Liver (tissue), 9 donors: ENCODE data around the gene PINK1. TPM values are rescaled to one million over a fixed set of nuclear protein-coding genes. Genes with fewer than 3 reads are reported as not detected.

ENCODE experiments used
- DNase-seq: peaks from one replicate; pipeline ENCODE4 v3.0.0-alpha.2; 2017; ENCODE audit warnings: low spot score
- H3K27ac ChIP-seq, 2 donors: one replicate each; pipeline ENCODE4 v1.7.0; 2013; ENCODE audit warnings: inconsistent platforms in 2 of 2, low read length in 2 of 2, control low read depth in 1 of 2, low read depth in 1 of 2, mild to moderate bottlenecking in 1 of 2
- H3K27me3 ChIP-seq, 4 donors: one replicate each; pipeline versions ENCODE4 v1.6.1 to v1.7.0; 2013; ENCODE audit warnings: low read length in 3 of 4, inconsistent platforms in 1 of 4, mild to moderate bottlenecking in 1 of 4, moderate library complexity in 1 of 4; ENCODE audit not compliant: control insufficient read depth in 4 of 4, insufficient read depth in 4 of 4
- H3K36me3 ChIP-seq, 4 donors: one replicate each; pipeline versions ENCODE4 v1.6.1 to v1.7.0; 2013; ENCODE audit warnings: low read length in 3 of 4, mild to moderate bottlenecking in 3 of 4, low read depth in 1 of 4, moderate library complexity in 1 of 4; ENCODE audit not compliant: control insufficient read depth in 4 of 4, insufficient read depth in 3 of 4
- H3K4me1 ChIP-seq, 4 donors: one replicate each; pipeline versions ENCODE4 v1.6.1 to v1.7.0; 2013; ENCODE audit warnings: low read length in 3 of 4, mild to moderate bottlenecking in 3 of 4, moderate library complexity in 1 of 4; ENCODE audit not compliant: control insufficient read depth in 4 of 4, insufficient read depth in 4 of 4
- H3K4me3 ChIP-seq, 3 donors: one replicate each; pipeline versions ENCODE4 v1.6.1 to v1.7.0; 2013; ENCODE audit warnings: low read length in 3 of 3, control low read depth in 1 of 3, low read depth in 1 of 3, mild to moderate bottlenecking in 1 of 3
- H3K9ac ChIP-seq, 2 donors: one replicate each; pipeline ENCODE4 v1.7.0; 2013; ENCODE audit warnings: low read length in 2 of 2, mild to moderate bottlenecking in 2 of 2, moderate library complexity in 2 of 2, control low read depth in 1 of 2, low read depth in 1 of 2
- H3K9me3 ChIP-seq, 4 donors: one replicate each; pipeline versions ENCODE4 v1.6.1 to v1.7.0; 2013; ENCODE audit warnings: low read length in 3 of 4; ENCODE audit not compliant: control insufficient read depth in 4 of 4
- EGR1 ChIP-seq, 2 donors: IDR thresholded peaks; 2 replicates each; pipeline ENCODE4 v1.6.1; 2016 to 2018; ENCODE audit warnings: antibody characterized with exemption in 2 of 2, low read depth in 2 of 2
- FOXA1 ChIP-seq: IDR thresholded peaks from 2 replicates; pipeline ENCODE4 v1.6.1; 2016; ENCODE audit warnings: antibody characterized with exemption
- HNF4A ChIP-seq, 2 donors: conservative IDR thresholded peaks; 2 replicates each; pipeline ENCODE4 v1.6.1; 2016; ENCODE audit warnings: antibody characterized with exemption in 2 of 2, mild to moderate bottlenecking in 2 of 2
- JUND ChIP-seq, 2 donors: IDR thresholded peaks; 2 replicates each; pipeline ENCODE4 v1.6.1; 2016; ENCODE audit warnings: antibody characterized with exemption in 2 of 2
- NR2F2 ChIP-seq: IDR thresholded peaks from 2 replicates; pipeline ENCODE4 v1.6.1; 2016; ENCODE audit warnings: antibody characterized with exemption
- RAD21 ChIP-seq, 2 donors: IDR thresholded peaks; 2 replicates each; pipeline ENCODE4 v1.6.1; 2016; ENCODE audit warnings: antibody characterized with exemption in 2 of 2, mild to moderate bottlenecking in 2 of 2
- RXRA ChIP-seq, 2 donors: IDR thresholded peaks; 2 replicates each; pipeline ENCODE4 v1.6.1; 2017 to 2018; ENCODE audit warnings: antibody characterized with exemption in 2 of 2, mild to moderate bottlenecking in 1 of 2
- SP1 ChIP-seq: IDR thresholded peaks from 2 replicates; pipeline ENCODE4 v1.6.1; 2018; ENCODE audit warnings: antibody characterized with exemption, mild to moderate bottlenecking
- TAF1 ChIP-seq: conservative IDR thresholded peaks from 2 replicates; pipeline ENCODE4 v1.6.1; 2016; ENCODE audit warnings: antibody characterized with exemption, mild to moderate bottlenecking
- YY1 ChIP-seq: IDR thresholded peaks from 2 replicates; pipeline ENCODE4 v1.6.1; 2016; ENCODE audit warnings: antibody characterized with exemption, mild to moderate bottlenecking
- WGBS: extraction: QIAGEN DNeasy Blood & Tissue Kit; methylation state at CpG from one replicate; pipeline ENCODE4 v1.1.7; 2013; 5-methylcytosine and 5-hydroxymethylcytosine counted together
- polyA plus RNA-seq, 2 donors: library from polyadenylated mRNA; stranded (reverse) in 1 of 2; unstranded in 1 of 2; fragments of 200-250 nt in 1 of 2; fragments of >200 nt in 1 of 2; fragmentation: Nextera tagmentation in 1 of 2; extraction: Ambion mirVana in 1 of 2; gene quantifications; one replicate each; pipeline versions ENCODE4 v1.2.1 to v1.2.3, GENCODE V29; 2013 to 2015
- total RNA-seq, 2 donors: library from RNA; depleted of rRNA; stranded (reverse); fragments of >200 nt; gene quantifications; one replicate each; pipeline ENCODE4 v1.2.3, GENCODE V29; 2014
- TF ChIP-seq, protein P1 (sequence below): IDR thresholded peaks from 2 replicates; pipeline ENCODE4 v1.6.1; 2016; ENCODE audit warnings: antibody characterized with exemption
- TF ChIP-seq, protein P2 (sequence below): IDR thresholded peaks from 2 replicates; pipeline ENCODE4 v1.6.1; 2016; ENCODE audit warnings: antibody characterized with exemption, mild to moderate bottlenecking
- TF ChIP-seq, protein P3 (sequence below): fragments of 150-350 bp; IDR thresholded peaks from 2 replicates; pipeline ENCODE4 v1.5.1; 2017; ENCODE audit warnings: improper control_type of control experiment, low read depth, low read length; ENCODE audit not compliant: missing input control
- TF ChIP-seq, protein P4 (sequence below): IDR thresholded peaks from 2 replicates; pipeline ENCODE4 v1.6.1; 2016; ENCODE audit warnings: antibody characterized with exemption
- donor health status: healthy.
- donor health status: healthy.
- donor health status: healthy.
- donor health status: healthy.
- donor health status: healthy.

PINK1 gene
- total and polyA plus RNA-seq, 4 donors = 52.7 to 118 (median 62.2) TPM

DNA sequence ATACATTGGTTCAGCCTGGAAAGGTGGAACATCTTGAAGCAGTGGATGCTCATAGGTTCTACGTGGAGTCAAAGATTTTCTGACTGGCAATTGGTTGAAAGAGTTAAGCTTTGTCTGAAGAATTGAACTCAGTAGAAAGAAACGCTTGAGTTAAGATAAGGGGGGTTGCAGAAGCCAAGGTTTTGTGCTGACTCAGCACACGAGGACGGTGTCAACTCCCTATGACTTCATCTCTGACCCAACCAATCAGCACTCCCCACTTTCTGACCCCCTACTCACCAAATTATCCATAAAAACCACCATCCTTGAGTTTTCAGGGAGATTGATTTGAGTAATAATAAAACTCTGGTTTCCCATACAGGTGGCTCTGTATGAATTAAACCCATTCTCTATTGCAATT is 2.5 kb upstream of the PINK1 start:
- Histone ChIP-seq H3K4me1 (peaks cover 9 to 18% (median 15%) of the 10 kb centered on the region in 4 donors), H3K27me3 (no peaks in the 10 kb centered on the region), H3K9ac (no peak overlapping the region), H3K4me3 (no peak overlapping the region), H3K9me3 (no peaks in the 10 kb centered on the region), H3K27ac (no peak overlapping the region), H3K36me3 (no peaks in the 10 kb centered on the region)
- TF ChIP-seq RXRA (IDR thresholded peaks at IDR 0.05) = no peak
- TF ChIP-seq RAD21 (IDR thresholded peaks at IDR 0.05) = no peak
- no peak for TF ChIP-seq SP1
- no peak for TF ChIP-seq EGR1 (IDR thresholded peaks at IDR 0.05; ENCODE audit: low read depth in 2 of 2)
- TF ChIP-seq HNF4A (conservative IDR thresholded peaks at IDR 0.05) = no peak
- no peak for TF ChIP-seq TAF1
- TF ChIP-seq, protein P1, sequence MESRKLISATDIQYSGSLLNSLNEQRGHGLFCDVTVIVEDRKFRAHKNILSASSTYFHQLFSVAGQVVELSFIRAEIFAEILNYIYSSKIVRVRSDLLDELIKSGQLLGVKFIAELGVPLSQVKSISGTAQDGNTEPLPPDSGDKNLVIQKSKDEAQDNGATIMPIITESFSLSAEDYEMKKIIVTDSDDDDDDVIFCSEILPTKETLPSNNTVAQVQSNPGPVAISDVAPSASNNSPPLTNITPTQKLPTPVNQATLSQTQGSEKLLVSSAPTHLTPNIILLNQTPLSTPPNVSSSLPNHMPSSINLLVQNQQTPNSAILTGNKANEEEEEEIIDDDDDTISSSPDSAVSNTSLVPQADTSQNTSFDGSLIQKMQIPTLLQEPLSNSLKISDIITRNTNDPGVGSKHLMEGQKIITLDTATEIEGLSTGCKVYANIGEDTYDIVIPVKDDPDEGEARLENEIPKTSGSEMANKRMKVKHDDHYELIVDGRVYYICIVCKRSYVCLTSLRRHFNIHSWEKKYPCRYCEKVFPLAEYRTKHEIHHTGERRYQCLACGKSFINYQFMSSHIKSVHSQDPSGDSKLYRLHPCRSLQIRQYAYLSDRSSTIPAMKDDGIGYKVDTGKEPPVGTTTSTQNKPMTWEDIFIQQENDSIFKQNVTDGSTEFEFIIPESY = no peak
- no peak for TF ChIP-seq NR2F2
- TF ChIP-seq YY1 = no peak
- no peak for TF ChIP-seq JUND (IDR thresholded peaks at IDR 0.05)
- TF ChIP-seq, protein P2, sequence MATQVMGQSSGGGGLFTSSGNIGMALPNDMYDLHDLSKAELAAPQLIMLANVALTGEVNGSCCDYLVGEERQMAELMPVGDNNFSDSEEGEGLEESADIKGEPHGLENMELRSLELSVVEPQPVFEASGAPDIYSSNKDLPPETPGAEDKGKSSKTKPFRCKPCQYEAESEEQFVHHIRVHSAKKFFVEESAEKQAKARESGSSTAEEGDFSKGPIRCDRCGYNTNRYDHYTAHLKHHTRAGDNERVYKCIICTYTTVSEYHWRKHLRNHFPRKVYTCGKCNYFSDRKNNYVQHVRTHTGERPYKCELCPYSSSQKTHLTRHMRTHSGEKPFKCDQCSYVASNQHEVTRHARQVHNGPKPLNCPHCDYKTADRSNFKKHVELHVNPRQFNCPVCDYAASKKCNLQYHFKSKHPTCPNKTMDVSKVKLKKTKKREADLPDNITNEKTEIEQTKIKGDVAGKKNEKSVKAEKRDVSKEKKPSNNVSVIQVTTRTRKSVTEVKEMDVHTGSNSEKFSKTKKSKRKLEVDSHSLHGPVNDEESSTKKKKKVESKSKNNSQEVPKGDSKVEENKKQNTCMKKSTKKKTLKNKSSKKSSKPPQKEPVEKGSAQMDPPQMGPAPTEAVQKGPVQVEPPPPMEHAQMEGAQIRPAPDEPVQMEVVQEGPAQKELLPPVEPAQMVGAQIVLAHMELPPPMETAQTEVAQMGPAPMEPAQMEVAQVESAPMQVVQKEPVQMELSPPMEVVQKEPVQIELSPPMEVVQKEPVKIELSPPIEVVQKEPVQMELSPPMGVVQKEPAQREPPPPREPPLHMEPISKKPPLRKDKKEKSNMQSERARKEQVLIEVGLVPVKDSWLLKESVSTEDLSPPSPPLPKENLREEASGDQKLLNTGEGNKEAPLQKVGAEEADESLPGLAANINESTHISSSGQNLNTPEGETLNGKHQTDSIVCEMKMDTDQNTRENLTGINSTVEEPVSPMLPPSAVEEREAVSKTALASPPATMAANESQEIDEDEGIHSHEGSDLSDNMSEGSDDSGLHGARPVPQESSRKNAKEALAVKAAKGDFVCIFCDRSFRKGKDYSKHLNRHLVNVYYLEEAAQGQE = no peak
- TF ChIP-seq, protein P3, sequence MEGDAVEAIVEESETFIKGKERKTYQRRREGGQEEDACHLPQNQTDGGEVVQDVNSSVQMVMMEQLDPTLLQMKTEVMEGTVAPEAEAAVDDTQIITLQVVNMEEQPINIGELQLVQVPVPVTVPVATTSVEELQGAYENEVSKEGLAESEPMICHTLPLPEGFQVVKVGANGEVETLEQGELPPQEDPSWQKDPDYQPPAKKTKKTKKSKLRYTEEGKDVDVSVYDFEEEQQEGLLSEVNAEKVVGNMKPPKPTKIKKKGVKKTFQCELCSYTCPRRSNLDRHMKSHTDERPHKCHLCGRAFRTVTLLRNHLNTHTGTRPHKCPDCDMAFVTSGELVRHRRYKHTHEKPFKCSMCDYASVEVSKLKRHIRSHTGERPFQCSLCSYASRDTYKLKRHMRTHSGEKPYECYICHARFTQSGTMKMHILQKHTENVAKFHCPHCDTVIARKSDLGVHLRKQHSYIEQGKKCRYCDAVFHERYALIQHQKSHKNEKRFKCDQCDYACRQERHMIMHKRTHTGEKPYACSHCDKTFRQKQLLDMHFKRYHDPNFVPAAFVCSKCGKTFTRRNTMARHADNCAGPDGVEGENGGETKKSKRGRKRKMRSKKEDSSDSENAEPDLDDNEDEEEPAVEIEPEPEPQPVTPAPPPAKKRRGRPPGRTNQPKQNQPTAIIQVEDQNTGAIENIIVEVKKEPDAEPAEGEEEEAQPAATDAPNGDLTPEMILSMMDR = no peak
- TF ChIP-seq, protein P4, sequence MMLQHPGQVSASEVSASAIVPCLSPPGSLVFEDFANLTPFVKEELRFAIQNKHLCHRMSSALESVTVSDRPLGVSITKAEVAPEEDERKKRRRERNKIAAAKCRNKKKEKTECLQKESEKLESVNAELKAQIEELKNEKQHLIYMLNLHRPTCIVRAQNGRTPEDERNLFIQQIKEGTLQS = no peak
- no peak for TF ChIP-seq FOXA1
- no peak for DNase-seq
- 37% methylated on average over 4 of the region's 4 CpGs for WGBS

DNA sequence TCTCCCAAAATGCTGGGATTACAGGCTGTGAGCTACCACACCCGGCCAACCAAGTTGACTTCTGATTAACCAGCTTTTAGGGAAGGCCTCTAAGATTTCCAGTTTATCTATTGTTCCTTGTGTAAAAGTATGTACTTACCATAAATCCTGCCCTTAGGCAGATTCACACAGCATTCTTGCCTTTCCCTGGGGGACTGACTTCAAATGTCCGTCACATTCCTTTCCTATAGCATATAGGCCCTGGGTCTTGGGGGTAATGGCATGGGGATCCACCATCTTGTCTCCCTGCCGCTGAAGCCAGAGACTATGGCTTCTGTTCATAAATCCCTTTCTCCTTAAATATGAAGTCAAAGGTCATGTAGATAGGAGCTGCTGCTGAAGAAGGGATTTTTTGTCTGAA is 872 bp upstream of the PINK1 start:
- H3K4me1 ChIP-seq = peaks cover 9 to 18% (median 15%) of the 10 kb centered on the region in 4 donors
- no peaks in the 10 kb centered on the region for H3K9me3 ChIP-seq
- no peak for TF ChIP-seq NR2F2
- TF ChIP-seq, protein P2 = no peak
- no peak overlapping the region for H3K27ac ChIP-seq
- no peak overlapping the region for H3K9ac ChIP-seq
- H3K27me3 ChIP-seq = no peaks in the 10 kb centered on the region
- no peak for DNase-seq
- no peak overlapping the region for H3K4me3 ChIP-seq
- peaks cover 0 to 4% (median 2%) of the 10 kb centered on the region in 4 donors for H3K36me3 ChIP-seq
- WGBS = 95% methylated on average over 3 of the region's 3 CpGs
